EH (cell line): Measurements from ENCODE around the gene BMPR2.
"Not testable (repeated sequence)": the region's sequence is repeated elsewhere in the genome, so short reads cannot be mapped to it uniquely, and the experiment has no call there.

ENCODE experiments used
- DNase-seq: peaks from one replicate; pipeline ENCODE4 v3.0.0-alpha.2; 2015; ENCODE audit warnings: low read depth

Gene BMPR2

GRCh38 chr2:202530038-202530437 is 153.9 kb downstream of the BMPR2 start:
- DNase-seq: no peak

- not testable (repeated sequence) for DNase-seq
These were observed 159.2 kb downstream of the BMPR2 start for GRCh38 chr2:202535290-202535689.

GRCh38 chr2:202541137-202541536 is 165.0 kb downstream of the BMPR2 start:
- DNase-seq: no peak

GRCh38 chr2:202542142-202542541 is 166.0 kb downstream of the BMPR2 start:
- no peak for DNase-seq

GRCh38 chr2:202545523-202545922 is 169.4 kb downstream of the BMPR2 start:
- DNase-seq: no peak

GRCh38 chr2:202545931-202546330 is 169.8 kb downstream of the BMPR2 start:
- no peak for DNase-seq

- not testable (repeated sequence) for DNase-seq
These were observed 170.5 kb downstream of the BMPR2 start for GRCh38 chr2:202546499-202547141.

GRCh38 chr2:202548240-202548639 is 172.1 kb downstream of the BMPR2 start:
- DNase-seq: no peak

- DNase-seq: peak; percentile 30
These were observed 174.9 kb downstream of the BMPR2 start for GRCh38 chr2:202551000-202551399.

GRCh38 chr2:202555356-202555755 is 179.2 kb downstream of the BMPR2 start:
- DNase-seq: no peak

- no peak for DNase-seq
These were observed 184.1 kb downstream of the BMPR2 start for GRCh38 chr2:202560200-202560599.

- DNase-seq: no peak
These were observed 188.1 kb downstream of the BMPR2 start for GRCh38 chr2:202564226-202564625.

GRCh38 chr2:202566286-202566685 is 190.2 kb downstream of the BMPR2 start:
- peak; percentile 33 for DNase-seq

GRCh38 chr2:202574541-202574940 is 198.4 kb downstream of the BMPR2 start:
- DNase-seq: no peak

- not testable (repeated sequence) for DNase-seq
These were observed 199.1 kb downstream of the BMPR2 start for GRCh38 chr2:202575194-202575593.

GRCh38 chr2:202577250-202578183 is 201.4 kb downstream of the BMPR2 start:
- no peak for DNase-seq

- not testable (repeated sequence) for DNase-seq
These were observed 206.7 kb downstream of the BMPR2 start for GRCh38 chr2:202582846-202583245.

- no peak for DNase-seq
These were observed 207.6 kb downstream of the BMPR2 start for GRCh38 chr2:202583709-202584219.

- DNase-seq: peak; percentile 73
These were observed 212.8 kb downstream of the BMPR2 start for GRCh38 chr2:202588647-202589581.

- no peak for DNase-seq
These were observed 213.4 kb downstream of the BMPR2 start for GRCh38 chr2:202589582-202589949.

GRCh38 chr2:202592566-202592965 is 216.4 kb downstream of the BMPR2 start:
- DNase-seq: no peak

- DNase-seq: no peak
These were observed 223.0 kb downstream of the BMPR2 start for GRCh38 chr2:202599105-202599504.
